Adipose tissue (tissue), 3 donors: ENCODE results near the gene GRK5. TPM values are rescaled to one million over a fixed set of nuclear protein-coding genes. Genes with fewer than 3 reads are reported as not detected.

Source experiments
- H3K27ac ChIP-seq: one replicate; pipeline ENCODE4 v1.5.1; 2013; ENCODE audit warnings: low read depth, low read length
- WGBS, 3 donors: extraction: QIAGEN DNeasy Blood & Tissue Kit; methylation state at CpG; one replicate each; pipeline ENCODE4 v1.1.7; 2013; 5-methylcytosine and 5-hydroxymethylcytosine counted together
- polyA plus RNA-seq, 3 donors: library from polyadenylated mRNA; stranded (reverse); fragments of 200-250 nt; gene quantifications; one replicate each; pipeline ENCODE4 v1.2.3, GENCODE V29; 2013
- donor health status: healthy with polysubstance abuse.
- donor health status: Bipolar disorder and iron deficiency.
- donor health status: healthy.

GRK5 gene
- polyA plus RNA-seq, 3 donors: 3.2 to 38.5 (median 20.8) TPM

- no peak overlapping the region for H3K27ac ChIP-seq
- WGBS, 3 donors: 78 to 87% (median 80%) methylated on average over 5 of the region's 5 CpGs
Measured at GRCh38 chr10:119283387-119283786, 76.0 kb downstream of the GRK5 start.

DNA sequence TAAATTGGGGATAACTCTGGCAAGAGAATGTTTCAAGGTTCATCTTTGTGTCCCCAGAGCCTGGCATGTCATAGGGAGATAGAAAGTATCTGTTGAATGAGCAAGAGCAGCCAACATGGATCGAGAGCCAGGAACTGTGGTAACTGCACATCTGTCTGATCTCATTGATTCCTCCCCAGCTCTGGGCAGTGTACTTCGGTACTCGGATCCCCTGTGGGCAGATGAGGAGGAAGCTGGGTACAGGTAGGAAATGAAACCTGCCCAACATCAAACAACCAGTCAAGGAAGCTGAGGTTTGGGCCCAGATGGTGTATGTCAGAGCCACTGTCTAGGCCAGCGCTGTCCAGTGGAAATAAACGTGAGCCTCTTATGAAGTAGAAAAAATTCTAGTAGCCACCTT is 76.4 kb downstream of the GRK5 start:
- H3K27ac ChIP-seq: no peak overlapping the region
- WGBS, 3 donors: 42 to 69% (median 50%) methylated on average over 5 of the region's 5 CpGs

- 62 to 82% (median 63%) methylated on average over 7 of the region's 7 CpGs for WGBS, 3 donors
- no peak overlapping the region for H3K27ac ChIP-seq
Measured at GRCh38 chr10:119284679-119285096, 77.3 kb downstream of the GRK5 start.

- WGBS, 3 donors: 71 to 79% (median 72%) methylated on average over 9 of the region's 9 CpGs
- no peak overlapping the region for H3K27ac ChIP-seq
Measured at GRCh38 chr10:119285495-119286267, 78.3 kb downstream of the GRK5 start.

- H3K27ac ChIP-seq: no peak overlapping the region
- WGBS, 3 donors: 89 to 91% (median 90%) methylated on average over 6 of the region's 6 CpGs
Measured at GRCh38 chr10:119286516-119286915, 79.1 kb downstream of the GRK5 start.

DNA sequence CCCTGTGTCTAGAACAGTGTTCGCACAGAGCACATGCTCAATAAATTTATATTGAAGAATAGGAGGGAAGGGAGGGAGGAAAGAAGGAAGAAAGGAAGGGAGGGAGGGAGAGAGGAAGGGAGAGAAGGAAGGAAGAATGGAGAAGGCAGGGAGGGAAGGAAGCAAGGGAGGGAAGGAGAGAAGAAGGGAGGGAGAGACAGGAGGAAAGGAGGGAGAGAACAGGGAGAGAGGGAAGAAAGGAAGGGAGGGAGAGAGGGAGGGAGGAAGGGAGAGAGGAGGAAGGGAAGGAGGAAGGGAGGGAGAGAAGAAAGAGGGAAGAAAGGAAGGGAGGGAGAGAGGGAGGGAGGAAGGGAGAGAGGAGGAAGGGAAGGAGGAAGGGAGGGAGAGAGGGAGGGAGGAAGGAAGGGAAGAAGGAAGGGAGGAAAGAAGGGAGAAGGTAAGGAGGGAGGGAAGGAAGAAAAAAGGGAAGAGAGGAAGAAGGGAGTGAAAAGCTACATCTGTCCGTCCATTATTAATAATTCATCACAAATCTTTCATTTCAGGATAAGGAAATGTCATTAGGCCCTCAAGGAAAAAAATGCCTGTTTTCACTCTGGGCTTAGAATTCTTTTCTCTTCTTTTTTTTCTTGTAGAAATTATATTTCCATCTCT is 79.7 kb downstream of the GRK5 start:
- H3K27ac ChIP-seq: no peak overlapping the region
- WGBS, 3 donors: 79 to 89% (median 81%) methylated on average over 2 of the region's 2 CpGs

GRCh38 chr10:119288574-119289001 is 81.2 kb downstream of the GRK5 start:
- H3K27ac ChIP-seq: no peak overlapping the region
- WGBS, 3 donors: 70 to 91% (median 79%) methylated on average over 7 of the region's 7 CpGs

- WGBS, 3 donors: 62 to 75% (median 64%) methylated on average over 8 of the region's 8 CpGs
- no peak overlapping the region for H3K27ac ChIP-seq
Measured at GRCh38 chr10:119289227-119289920, 82.0 kb downstream of the GRK5 start.

- no peak overlapping the region for H3K27ac ChIP-seq
- WGBS, 3 donors: 51 to 56% (median 55%) methylated on average over 9 to 12 of the region's 12 CpGs
Measured at GRCh38 chr10:119290301-119291048, 83.1 kb downstream of the GRK5 start.

DNA sequence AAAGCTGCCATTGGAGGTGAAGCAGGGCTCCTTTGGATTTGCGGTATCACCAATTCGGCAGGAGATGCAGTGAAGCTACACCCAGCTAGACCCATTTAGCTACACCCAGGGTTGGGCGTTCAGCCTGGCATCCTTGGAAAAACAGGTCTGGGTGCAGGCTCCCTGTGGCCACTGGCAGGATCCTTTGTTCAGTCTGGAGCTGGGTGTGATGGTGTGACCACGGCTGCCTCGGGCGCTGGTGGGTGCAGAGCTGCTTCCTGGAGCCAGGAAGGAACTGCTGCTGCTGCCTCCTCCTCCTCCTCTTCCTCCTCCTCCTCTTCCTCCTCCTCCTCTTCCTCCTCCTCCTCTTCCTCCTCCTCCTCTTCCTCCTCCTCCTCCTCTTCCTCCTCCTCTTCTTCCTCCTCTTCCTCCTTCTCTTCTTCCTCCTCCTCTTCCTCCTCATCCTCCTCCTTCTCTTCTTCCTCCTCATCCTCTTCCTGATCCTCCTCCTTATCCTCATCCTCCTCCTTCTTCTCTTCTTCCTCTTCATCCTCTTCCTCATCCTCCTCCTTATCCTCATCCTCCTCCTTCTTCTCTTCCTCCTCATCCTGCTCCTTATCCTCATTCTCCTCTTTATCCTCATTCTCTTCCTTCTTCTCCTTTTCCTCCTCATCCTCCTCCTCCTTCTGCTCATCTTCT is 84.0 kb downstream of the GRK5 start:
- WGBS, 3 donors: 62 to 66% (median 64%) methylated on average over 6 of the region's 6 CpGs
- H3K27ac ChIP-seq: no peak overlapping the region

GRCh38 chr10:119292968-119293760 is 85.8 kb downstream of the GRK5 start:
- no peak overlapping the region for H3K27ac ChIP-seq
- 80 to 84% (median 80%) methylated on average over 11 of the region's 11 CpGs for WGBS, 3 donors

DNA sequence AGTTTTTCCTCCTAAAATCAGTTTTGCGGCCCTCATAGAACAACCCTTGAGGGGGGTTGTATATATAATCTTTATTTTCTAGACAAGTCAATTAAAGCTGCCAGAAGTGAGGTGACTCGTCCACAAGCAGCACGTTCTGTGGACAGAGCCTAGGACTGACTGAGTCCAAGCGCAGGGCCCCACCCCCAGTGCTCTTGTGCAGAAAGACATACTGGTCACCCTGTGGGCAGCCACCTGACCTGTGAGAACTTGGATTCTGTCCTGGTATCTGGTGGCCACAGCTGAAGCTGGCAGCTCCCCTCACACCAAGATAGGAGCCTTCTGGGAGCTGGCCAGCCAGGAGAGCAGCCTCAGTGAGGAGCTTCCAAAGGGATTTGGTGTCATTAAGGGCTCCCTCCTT is 89.3 kb downstream of the GRK5 start:
- WGBS, 3 donors: 45 to 96% (median 93%) methylated on average over 4 of the region's 4 CpGs
- no peak overlapping the region for H3K27ac ChIP-seq

DNA sequence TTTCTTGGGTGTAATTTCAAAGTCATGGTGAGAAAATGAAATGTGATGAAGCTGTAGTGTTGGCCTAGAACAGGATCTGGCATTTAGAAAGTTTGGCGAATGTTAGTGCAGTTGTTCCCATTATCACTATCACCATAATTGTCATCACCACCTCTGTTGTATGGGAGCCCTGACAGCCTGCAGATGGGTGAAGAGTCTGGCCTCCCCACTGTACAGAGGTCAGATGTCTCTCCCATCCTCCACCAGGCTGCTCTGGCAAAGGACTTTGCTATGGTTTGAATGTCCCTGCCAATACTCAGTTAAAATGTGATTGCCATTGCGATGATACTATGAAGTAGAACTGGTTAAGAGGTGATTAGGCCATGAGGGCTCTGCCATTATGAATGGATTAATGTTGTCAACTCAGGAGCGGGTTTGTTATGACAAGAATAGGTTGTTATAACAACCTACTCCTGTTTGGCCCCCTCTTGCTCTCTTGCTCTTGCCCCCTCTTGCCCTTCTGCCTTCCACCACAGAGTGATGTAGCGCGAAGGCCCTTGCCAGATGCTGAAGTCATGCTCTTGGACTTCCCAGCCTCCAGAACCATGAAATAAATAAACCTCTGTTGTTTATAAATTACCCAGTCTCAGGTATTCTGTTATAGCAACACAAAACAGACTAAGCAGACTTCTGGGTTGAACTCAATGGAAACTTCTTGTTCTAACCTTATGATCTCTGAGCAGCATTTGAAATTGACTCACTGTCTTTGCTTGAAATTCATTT is 90.0 kb downstream of the GRK5 start:
- 78 to 99% (median 98%) methylated on average over 5 of the region's 5 CpGs for WGBS, 3 donors
- H3K27ac ChIP-seq: no peak overlapping the region

DNA sequence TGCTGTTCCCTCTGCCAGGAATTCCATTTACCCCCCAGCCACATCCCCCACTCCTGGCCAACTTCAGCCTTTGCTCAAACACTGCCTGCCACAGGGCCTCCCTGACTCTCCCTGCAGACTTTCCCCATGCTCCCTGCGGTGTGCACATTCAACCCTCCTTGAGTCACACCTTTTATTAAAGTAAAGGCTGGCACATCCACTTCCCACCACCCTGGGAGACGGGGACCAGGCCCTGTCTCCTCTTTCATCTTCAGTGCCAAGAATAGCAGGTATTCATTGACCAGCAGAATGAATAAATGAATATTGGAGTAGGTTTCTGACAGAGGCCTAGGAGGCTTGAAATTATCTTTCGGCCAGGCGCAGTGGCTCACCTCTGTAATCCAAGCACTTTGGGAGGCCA is 91.4 kb downstream of the GRK5 start:
- no peak overlapping the region for H3K27ac ChIP-seq
- WGBS, 3 donors: 82 to 97% (median 84%) methylated on average over 4 of the region's 4 CpGs

GRCh38 chr10:119299531-119299930 is 92.2 kb downstream of the GRK5 start:
- H3K27ac ChIP-seq: no peak overlapping the region
- WGBS, 3 donors: 45 to 82% (median 77%) methylated on average over 3 of the region's 3 CpGs

- no peak overlapping the region for H3K27ac ChIP-seq
- 37 to 72% (median 39%) methylated on average over 8 of the region's 8 CpGs for WGBS, 3 donors
Measured at GRCh38 chr10:119301397-119301796, 94.0 kb downstream of the GRK5 start.

DNA sequence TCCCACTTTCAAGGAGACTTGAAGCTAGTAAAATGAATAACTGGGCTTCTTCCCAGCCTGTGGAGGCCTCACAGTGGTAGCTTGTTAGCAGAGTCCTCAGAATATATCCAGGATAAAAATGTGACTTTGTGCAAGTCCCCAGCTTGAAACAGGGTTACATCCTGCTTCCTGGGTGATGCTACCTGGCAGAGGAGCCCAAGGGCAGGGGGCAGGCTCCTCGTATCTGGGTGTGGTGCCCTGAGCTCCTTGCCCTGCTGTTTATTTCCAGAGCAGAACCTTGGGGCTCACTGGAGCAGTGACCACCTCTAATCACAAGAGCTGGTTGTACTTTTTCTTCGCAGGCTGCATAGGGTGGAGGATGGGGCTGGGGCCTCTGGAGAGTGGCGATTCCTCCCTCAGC is 94.8 kb downstream of the GRK5 start:
- no peak overlapping the region for H3K27ac ChIP-seq
- 47 to 75% (median 63%) methylated on average over 3 of the region's 3 CpGs for WGBS, 3 donors
